WERI-Rb-1 (cell line): ENCODE results near the gene KCNAB1.

ENCODE experiments used
- DNase-seq: peaks from one replicate; pipeline ENCODE4 v3.0.0-alpha.2; 2020
- H3K27ac ChIP-seq: fragments of 250-450 bp; sonication (Bioruptor Pico); 2 replicates; pipeline ENCODE4 v1.5.1; 2020; ENCODE audit warnings: mild to moderate bottlenecking, moderate library complexity
- H3K27me3 ChIP-seq: fragments of 250-450 bp; sonication (Bioruptor Pico); 2 replicates; pipeline ENCODE4 v1.5.1; 2021; ENCODE audit warnings: mild to moderate bottlenecking, low read depth, moderate library complexity; ENCODE audit not compliant: insufficient read depth, severe bottlenecking
- H3K36me3 ChIP-seq: fragments of 250-450 bp; sonication (Bioruptor Pico); 2 replicates; pipeline ENCODE4 v1.5.1; 2020; ENCODE audit warnings: mild to moderate bottlenecking, moderate library complexity
- H3K4me3 ChIP-seq: 2 replicates; pipeline ENCODE4 v1.5.1; 2011; ENCODE audit warnings: low read depth, mild to moderate bottlenecking, control low read depth, low read length
- H3K9me3 ChIP-seq: fragments of 250-450 bp; sonication (Bioruptor Pico); 2 replicates; pipeline ENCODE4 v1.5.1; 2021; ENCODE audit warnings: mild to moderate bottlenecking, moderate library complexity; ENCODE audit not compliant: severe bottlenecking
- CTCF ChIP-seq: IDR thresholded peaks from 2 replicates; pipeline ENCODE4 v1.5.1; 2011; ENCODE audit warnings: low read depth, mild to moderate bottlenecking, control low read depth, inconsistent platforms, low read length

Gene KCNAB1

DNA sequence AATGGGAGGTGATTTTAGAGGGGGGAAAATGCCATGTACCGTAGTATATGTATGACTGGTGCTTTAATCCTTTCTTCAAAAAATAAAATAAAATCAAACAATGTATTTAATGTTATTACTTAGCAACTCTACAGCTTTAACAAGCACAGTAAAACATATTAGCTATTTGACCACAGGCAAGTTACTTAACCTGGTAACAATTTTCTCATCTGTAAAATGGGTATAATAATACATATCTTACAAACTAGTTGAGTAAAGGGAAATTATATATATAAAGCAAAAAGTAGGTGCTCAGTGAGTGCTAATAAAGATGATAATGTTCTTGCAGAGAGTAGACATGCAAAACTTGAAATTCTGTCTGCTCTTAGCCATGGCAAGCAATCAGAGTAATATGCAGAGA is 406.7 kb downstream of the KCNAB1 start:
- H3K9me3 ChIP-seq = no peaks in the 10 kb centered on the region
- no peak overlapping the region for H3K27ac ChIP-seq
- TF ChIP-seq CTCF = no peak
- no peak for DNase-seq
- H3K36me3 ChIP-seq = no peaks in the 10 kb centered on the region
- no peak overlapping the region for H3K4me3 ChIP-seq
- no peaks in the 10 kb centered on the region for H3K27me3 ChIP-seq

GRCh38 chr3:156530980-156531379 is 410.6 kb downstream of the KCNAB1 start:
- H3K4me3 ChIP-seq = no peak overlapping the region
- no peaks in the 10 kb centered on the region for H3K9me3 ChIP-seq
- no peak for TF ChIP-seq CTCF
- no peak for DNase-seq
- no peaks in the 10 kb centered on the region for H3K27me3 ChIP-seq
- H3K27ac ChIP-seq = no peak overlapping the region
- H3K36me3 ChIP-seq = no peaks in the 10 kb centered on the region

- no peaks in the 10 kb centered on the region for H3K36me3 ChIP-seq
- H3K9me3 ChIP-seq = no peaks in the 10 kb centered on the region
- no peaks in the 10 kb centered on the region for H3K27me3 ChIP-seq
- H3K27ac ChIP-seq = no peak overlapping the region
- no peak for DNase-seq
- TF ChIP-seq CTCF = no peak
- H3K4me3 ChIP-seq = no peak overlapping the region
These were observed 412.4 kb downstream of the KCNAB1 start for GRCh38 chr3:156532730-156533129.

DNA sequence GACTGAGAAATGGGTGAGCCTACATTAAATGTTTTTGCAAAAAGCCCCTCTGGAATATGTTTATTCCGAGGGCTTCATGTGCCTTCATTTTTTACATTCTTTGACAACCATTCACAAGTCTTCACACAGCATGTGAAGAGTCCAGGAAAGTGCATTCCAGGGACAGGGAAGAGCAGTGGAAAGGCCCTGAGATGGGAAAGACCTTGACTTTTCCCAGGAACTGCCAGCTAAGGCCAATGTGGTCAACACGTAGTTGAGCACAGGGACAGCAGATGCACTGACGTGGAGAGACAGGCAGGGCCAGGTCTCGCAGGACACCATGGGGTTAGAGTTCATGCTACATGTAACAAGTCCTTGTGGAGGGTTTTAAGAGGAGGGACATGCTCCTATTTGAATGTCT is 412.8 kb downstream of the KCNAB1 start:
- DNase-seq = no peak
- TF ChIP-seq CTCF = no peak
- no peak overlapping the region for H3K27ac ChIP-seq
- H3K36me3 ChIP-seq = no peaks in the 10 kb centered on the region
- no peak overlapping the region for H3K4me3 ChIP-seq
- H3K27me3 ChIP-seq = no peaks in the 10 kb centered on the region
- H3K9me3 ChIP-seq = no peaks in the 10 kb centered on the region

DNA sequence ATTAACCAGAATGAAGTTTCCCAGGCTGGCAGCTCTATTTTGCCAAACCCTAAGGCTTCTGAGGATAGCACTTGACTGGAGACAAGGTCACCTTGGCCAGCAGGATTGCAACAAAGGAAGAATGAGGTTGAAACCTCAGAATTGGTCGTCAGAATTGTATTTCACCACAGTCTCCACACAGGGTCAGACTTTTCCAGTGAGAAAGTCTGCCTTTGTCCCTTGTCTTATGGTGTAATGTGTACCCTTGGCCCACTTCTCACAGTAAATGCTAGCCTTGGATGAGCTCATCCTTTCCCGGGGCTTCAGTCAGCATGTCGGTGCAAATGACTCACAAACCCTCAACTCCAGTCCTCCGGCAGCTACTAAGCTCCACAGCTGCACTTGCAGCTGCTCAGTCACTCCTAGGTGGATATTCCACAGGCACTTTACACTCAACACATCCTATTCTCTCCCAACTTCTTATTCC is 414.8 kb downstream of the KCNAB1 start:
- H3K27me3 ChIP-seq = no peaks in the 10 kb centered on the region
- H3K9me3 ChIP-seq = no peaks in the 10 kb centered on the region
- DNase-seq = no peak
- H3K36me3 ChIP-seq = no peaks in the 10 kb centered on the region
- no peak overlapping the region for H3K4me3 ChIP-seq
- TF ChIP-seq CTCF = no peak
- no peak overlapping the region for H3K27ac ChIP-seq

- H3K27me3 ChIP-seq = no peaks in the 10 kb centered on the region
- TF ChIP-seq CTCF = no peak
- no peak for DNase-seq
- H3K4me3 ChIP-seq = no peak overlapping the region
- no peaks in the 10 kb centered on the region for H3K9me3 ChIP-seq
- H3K27ac ChIP-seq = no peak overlapping the region
- H3K36me3 ChIP-seq = no peaks in the 10 kb centered on the region; the same call in 1 of the 2 replicates
These were observed 415.4 kb downstream of the KCNAB1 start for GRCh38 chr3:156535798-156536197.
